HG02678 (cell line): ENCODE results near the gene PCAT7.

ENCODE experiments used
- ATAC-seq: cut with Tn5 transposase; IDR thresholded peaks from one replicate; pipeline ENCODE4 v1.9.1; 2021; ENCODE audit warnings: mild to moderate bottlenecking, moderate library complexity; ENCODE audit not compliant: unreplicated experiment

PCAT7 gene

DNA sequence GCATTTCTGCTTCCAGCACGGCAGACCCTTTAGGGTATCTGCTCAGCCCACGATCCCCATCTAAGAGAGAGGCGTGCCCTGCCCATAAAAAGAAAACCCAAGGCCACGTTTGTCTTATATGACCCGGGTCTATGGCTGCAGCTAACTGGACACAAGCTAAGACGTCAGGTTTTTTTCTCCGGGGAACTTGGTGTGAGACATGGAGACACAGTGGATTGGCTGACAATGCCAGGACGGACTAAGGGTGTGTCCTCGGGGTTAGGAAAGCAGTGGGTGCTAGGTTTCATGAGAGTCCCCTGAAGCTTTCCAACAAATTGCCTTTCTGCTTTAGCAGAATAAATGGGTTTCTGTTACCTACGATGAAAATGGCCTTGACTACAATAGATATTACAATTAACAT lies 45.8 kb downstream of the PCAT7 start:
- ATAC-seq, result no peak

DNA sequence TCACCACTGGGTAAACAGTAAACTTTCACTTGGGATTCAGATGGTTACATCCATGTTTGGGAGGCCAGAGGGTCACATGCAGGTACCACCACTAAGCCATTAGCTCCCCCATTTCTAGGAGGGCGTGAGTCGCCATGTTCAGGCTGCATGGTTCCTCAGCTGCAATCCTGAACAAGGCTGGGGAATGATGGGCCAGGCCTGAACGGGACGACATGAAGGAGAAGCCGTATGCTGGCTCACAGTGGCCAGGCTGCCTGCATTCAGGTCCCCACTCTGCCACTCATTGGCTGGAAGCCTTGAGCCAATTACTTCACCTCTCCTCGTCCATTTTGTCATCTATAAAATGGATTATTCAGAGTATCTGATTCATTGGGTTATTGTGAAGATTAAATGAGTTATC lies 47.8 kb downstream of the PCAT7 start:
- ATAC-seq, result no peak

DNA sequence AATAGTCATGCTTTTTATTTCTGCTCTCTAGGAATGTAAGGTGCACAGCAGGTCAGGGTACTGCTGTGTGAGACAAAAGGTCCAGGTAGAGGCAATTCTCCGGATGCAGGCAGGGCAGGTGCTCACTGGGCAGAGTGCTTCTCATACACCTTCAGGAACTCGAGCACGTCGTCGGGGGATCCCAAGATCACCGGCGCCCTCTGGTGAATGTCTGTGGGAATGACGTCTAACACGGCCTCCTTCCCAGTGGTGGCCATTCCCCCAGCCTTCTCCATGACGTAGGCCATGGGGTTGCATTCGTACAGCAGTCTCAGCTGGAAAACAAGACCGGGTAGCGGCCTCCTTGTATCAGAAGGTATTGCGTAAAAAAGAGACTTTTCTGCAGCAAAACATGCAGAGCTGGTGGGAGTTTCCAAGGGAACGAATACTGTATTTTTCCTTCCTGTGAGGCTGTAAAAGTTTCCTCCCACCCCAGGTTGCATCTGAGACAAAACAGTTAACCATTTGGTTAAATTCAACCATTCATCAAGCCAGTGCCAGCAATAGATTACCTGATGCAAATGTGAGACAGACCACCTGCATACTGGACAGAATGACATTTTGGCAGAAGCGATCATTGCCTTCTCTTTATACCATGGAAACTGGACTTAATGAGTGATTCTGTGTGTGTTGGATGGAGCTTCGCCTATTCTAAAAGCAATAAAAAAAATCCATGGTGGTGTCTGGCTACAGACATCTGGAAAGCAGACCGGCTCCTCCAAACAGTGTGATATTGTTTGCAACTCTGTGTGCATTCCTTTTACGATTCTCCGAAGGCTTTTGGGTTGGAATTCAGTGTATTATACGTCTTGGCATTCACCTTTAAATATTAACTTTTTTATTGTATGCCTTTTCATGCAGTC lies 48.6 kb downstream of the PCAT7 start:
- ATAC-seq, result peak; percentile 66

DNA sequence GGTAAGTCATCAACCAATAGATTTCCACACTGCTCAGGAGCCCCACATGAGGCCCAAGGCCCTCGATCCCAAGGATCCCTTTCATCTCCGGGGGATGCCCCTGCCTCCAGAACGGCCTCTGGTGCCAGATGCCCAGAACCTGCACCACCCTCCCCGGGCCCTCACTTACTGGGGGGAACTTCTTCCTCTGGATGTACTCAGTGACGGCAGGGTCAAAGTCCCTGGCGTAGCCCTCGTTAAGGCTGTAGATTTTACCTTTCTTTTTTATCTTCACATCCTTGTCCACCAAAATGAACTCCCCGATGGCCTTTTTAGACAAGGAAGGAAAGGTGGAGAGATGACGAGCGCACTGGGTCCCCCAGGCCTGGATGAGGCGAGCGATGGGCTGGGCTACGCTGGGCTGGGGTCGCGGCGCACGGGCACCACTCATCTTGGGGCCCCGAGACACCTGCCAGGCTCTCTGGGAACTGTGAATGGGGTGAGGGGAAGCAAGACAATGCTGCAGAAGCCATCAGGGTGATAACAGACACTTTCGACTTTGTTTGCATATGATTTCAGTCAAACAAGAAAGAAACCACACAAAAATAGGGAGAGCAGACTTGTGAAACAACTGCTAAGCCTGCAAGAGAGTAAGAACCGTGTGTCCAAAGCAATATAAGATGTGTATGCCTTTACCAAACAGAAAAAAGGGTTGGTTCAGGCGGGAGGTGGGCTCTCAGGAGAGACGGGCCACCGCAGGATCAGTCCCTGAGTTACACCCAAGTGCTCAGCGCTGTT lies 52.0 kb downstream of the PCAT7 start:
- no peak for ATAC-seq

DNA sequence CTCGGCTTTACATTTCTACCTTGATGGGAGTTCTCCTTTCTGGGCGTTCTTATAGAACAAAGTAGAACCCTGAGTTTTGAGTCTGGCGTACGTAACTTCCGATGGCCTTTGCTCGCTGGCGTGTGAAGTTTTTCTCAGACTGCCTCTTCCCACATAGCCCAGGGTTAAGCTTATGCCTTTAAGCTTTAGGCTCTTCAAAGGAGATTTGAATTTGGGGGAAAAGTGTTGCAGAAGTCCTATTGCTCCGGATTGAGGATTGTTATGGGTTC lies 52.5 kb downstream of the PCAT7 start:
- no peak for ATAC-seq

DNA sequence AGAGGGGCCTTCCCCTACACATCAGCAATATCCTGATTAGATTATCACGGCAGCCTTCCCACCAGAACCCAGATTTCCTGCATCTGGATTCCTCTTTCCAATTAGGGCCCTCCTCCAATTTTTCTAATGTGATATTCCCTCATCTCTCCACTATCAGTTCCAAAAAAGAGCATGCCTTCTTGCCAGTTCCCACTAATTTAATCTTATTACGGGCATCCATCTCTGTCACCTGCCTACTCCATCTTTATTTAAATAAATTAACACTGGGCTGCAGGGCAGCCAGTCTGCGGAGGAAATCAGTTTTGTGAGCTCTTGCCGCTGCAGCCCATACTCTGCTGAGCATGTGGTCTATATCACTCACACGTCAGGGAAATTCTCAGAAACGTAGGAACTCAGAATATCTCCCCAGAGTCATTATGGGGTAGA lies 55.3 kb downstream of the PCAT7 start:
- ATAC-seq, result no peak

DNA sequence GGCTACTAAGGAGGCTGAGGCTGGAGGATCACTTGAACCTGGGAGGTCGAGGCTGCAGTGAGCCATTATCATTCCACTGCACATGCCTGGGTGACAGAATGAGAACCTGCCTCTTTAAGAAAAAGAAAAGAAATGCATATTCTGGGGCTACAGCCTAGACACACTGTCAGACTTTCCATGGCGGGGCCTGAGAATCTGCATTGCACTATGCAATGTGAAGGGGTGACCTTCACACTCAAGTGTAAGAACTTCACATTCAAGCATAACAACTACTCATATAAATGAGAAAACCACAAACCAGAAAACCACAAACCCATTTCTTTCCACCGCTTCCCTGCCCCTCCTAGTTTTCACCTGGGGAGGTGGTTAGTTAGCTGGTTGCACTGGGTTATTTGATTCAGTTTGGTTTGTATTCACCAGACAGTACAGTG lies 56.8 kb downstream of the PCAT7 start:
- no peak for ATAC-seq

DNA sequence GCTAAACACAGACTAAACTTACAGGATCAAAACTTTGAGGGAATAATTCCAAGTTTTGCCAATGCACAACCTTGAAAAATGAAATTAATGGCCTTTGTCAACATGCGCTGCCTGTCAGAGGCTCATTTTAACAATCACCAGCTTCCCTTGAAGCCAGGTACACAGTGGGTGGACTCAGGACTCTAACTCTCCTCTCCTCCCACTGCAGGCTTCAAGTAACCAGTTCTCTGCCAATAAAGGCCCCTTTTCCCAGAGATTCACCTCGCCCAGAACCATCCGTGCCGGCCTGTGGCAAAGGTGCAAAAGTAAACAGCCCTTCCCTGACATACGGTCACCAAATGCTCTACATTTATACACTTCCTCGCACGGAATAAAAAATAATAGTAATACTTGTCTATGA lies 57.2 kb downstream of the PCAT7 start:
- no peak for ATAC-seq

DNA sequence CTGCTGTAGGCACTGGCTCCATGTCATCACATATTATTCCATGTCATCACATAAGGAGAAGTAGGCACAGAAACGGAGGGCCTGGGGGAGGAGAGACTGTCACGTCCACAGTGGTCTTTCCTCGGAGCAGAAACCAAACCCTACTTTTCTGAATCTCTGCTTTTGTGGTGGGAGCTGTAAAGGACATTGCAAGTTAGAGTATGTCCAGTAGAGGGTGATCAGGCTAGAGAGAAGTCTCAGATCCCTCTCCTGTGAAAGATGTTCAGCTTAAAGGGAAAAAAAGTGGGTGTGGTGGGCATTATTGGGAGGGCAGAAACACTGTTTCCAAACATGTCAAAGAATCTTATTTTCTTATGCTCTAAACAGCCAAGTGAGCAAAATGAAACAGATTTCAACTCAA lies 58.1 kb downstream of the PCAT7 start:
- ATAC-seq, result no peak

DNA sequence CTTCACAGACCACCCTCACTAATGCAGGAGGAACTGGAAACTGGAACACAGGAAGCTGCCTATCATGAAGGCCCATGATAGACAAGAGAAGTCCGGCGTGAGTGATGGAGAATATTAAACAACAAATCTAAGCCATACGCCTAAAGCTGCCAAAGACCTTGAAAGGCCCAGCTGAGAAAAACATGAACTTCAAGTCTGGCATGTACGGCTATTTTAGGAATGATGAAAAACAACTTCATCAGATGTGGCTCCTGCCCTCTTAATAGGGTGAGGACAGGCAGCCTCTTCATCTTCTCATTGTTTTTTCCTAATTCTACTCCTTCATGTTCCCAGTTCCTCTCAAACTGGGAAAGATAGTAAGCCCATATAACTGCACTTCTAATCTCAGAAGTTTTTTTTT lies 64.1 kb downstream of the PCAT7 start:
- no peak for ATAC-seq
